ENCODE results near the gene GLMP. TPM values are rescaled to one million over a fixed set of nuclear protein-coding genes. Genes with fewer than 3 reads are reported as not detected.

Gene GLMP
- total RNA-seq, 2 experiments from 2014 or later, result 9.3 to 11.3 TPM

GRCh38 chr1:156319664-156320063 lies 24.2 kb upstream of the GLMP start:
- intact Hi-C loops (cut with micrococcal nuclease), result no loop called here
- ChIA-PET POLR2A (interaction anchor here (0.6 to 1.5 kb wide), 4 partner anchors 12 to 37 kb away, joined by 3 to 5 read pairs (median 4); partner anchors contain the start of genes SMG5 and TMEM79), CTCF (interaction anchor here (0.6 to 4.0 kb wide), 37 partner anchors 9 to 295 kb away, joined by 3 to 37 read pairs (median 4); partner anchors contain the start of genes CCT3, SMG5, TMEM79 and TSACC)
- ATAC-seq (no peak), DNase-seq (peak; percentile 39)
- H3K36me3 Mint-ChIP-seq (ENCODE audit: low read depth), result peaks cover 46% of the 10 kb centered on the region
- no peak overlapping the region for H3K27ac Mint-ChIP-seq
- no peaks in the 10 kb centered on the region for H3K27me3 Mint-ChIP-seq
- no peaks in the 10 kb centered on the region for H3K4me1 Mint-ChIP-seq (ENCODE audit: low read depth)
- TF ChIP-seq CTCF (IDR thresholded peaks at IDR 0.05), result peak; percentile 47
- no peak overlapping the region for H3K4me3 Mint-ChIP-seq
- H3K9me3 Mint-ChIP-seq, result no peaks in the 10 kb centered on the region

- H3K27ac Mint-ChIP-seq, result no peak overlapping the region
- intact Hi-C loops (cut with micrococcal nuclease), result no loop called here
Measured at GRCh38 chr1:156316909-156317308, 21.4 kb upstream of the GLMP start.

GRCh38 chr1:156310962-156311361 lies 15.5 kb upstream of the GLMP start:
- H3K9me3 Mint-ChIP-seq, result no peaks in the 10 kb centered on the region
- H3K36me3 Mint-ChIP-seq (ENCODE audit: low read depth), result peaks cover 47% of the 10 kb centered on the region
- ATAC-seq, result no peak
- intact Hi-C loops (cut with micrococcal nuclease), result no loop called here
- TF ChIP-seq CTCF (IDR thresholded peaks at IDR 0.05), result no peak
- no peak for DNase-seq
- H3K4me3 Mint-ChIP-seq, result no peak overlapping the region
- POLR2A ChIA-PET, result no interaction called here
- H3K4me1 Mint-ChIP-seq (ENCODE audit: low read depth), result no peaks in the 10 kb centered on the region
- H3K27ac Mint-ChIP-seq, result no peak overlapping the region
- H3K27me3 Mint-ChIP-seq, result no peaks in the 10 kb centered on the region
- CTCF ChIA-PET, result interaction anchor here (1.0 kb wide), 1 partner anchor 8 kb away, joined by 4 read pairs; no protein-coding TSS in a partner anchor

More at GRCh38 chr1:156316909-156317308, 21.4 kb upstream of the GLMP start:
- H3K36me3 Mint-ChIP-seq (ENCODE audit: low read depth), result peaks cover 56% of the 10 kb centered on the region
- CTCF ChIA-PET, result interaction anchor here (1.1 to 4.0 kb wide), 6 partner anchors 20 to 220 kb away, joined by 3 to 37 read pairs (median 4); partner anchors contain the start of gene SMG5
- H3K27me3 Mint-ChIP-seq, result no peaks in the 10 kb centered on the region
- H3K4me3 Mint-ChIP-seq, result no peak overlapping the region
- DNase-seq (no peak), ATAC-seq (no peak)
- TF ChIP-seq CTCF (IDR thresholded peaks at IDR 0.05), result no peak
- POLR2A ChIA-PET, result interaction anchor here (0.7 to 1.9 kb wide), 3 partner anchors 20 to 164 kb away, joined by 3 to 9 read pairs (median 3); no protein-coding TSS in a partner anchor
- no peaks in the 10 kb centered on the region for H3K9me3 Mint-ChIP-seq
- no peaks in the 10 kb centered on the region for H3K4me1 Mint-ChIP-seq (ENCODE audit: low read depth)

GRCh38 chr1:156308078-156308477 lies 12.6 kb upstream of the GLMP start:
- ATAC-seq (no peak), DNase-seq (no peak)
- no peak overlapping the region for H3K4me3 Mint-ChIP-seq
- H3K36me3 Mint-ChIP-seq (ENCODE audit: low read depth), result peaks cover 37% of the 10 kb centered on the region
- H3K27ac Mint-ChIP-seq, result no peak overlapping the region
- ChIA-PET POLR2A (interaction anchor here (0.6 to 1.4 kb wide), 4 partner anchors 18 to 49 kb away, joined by 3 to 4 read pairs (median 3); partner anchors contain the start of gene SMG5), CTCF (interaction anchor here (1.0 to 1.2 kb wide), 2 partner anchors 12 to 25 kb away, joined by 3 read pairs; partner anchors contain the start of gene SMG5)
- H3K9me3 Mint-ChIP-seq, result no peaks in the 10 kb centered on the region
- intact Hi-C loops (cut with micrococcal nuclease), result no loop called here
- H3K27me3 Mint-ChIP-seq, result no peaks in the 10 kb centered on the region
- peaks cover 2% of the 10 kb centered on the region for H3K4me1 Mint-ChIP-seq (ENCODE audit: low read depth)
- no peak for TF ChIP-seq CTCF (IDR thresholded peaks at IDR 0.05)

- H3K4me3 Mint-ChIP-seq, result no peak overlapping the region
- ChIA-PET POLR2A (interaction anchor here (0.6 to 5.1 kb wide), 3 partner anchors 22 to 363 kb away, joined by 3 to 23 read pairs (median 4); partner anchors contain the start of genes SMG5 and TMEM79), CTCF (interaction anchor here (1.0 kb wide), 1 partner anchor 31 kb away, joined by 3 read pairs; no protein-coding TSS in a partner anchor)
- H3K4me1 Mint-ChIP-seq (ENCODE audit: low read depth), result peaks cover 2% of the 10 kb centered on the region
- peaks cover 24% of the 10 kb centered on the region for H3K36me3 Mint-ChIP-seq (ENCODE audit: low read depth)
- no peak for DNase-seq
- H3K27me3 Mint-ChIP-seq, result no peaks in the 10 kb centered on the region
- H3K27ac Mint-ChIP-seq, result no peak overlapping the region
- no peak for TF ChIP-seq CTCF (IDR thresholded peaks at IDR 0.05)
- ATAC-seq, result no peak
- no peaks in the 10 kb centered on the region for H3K9me3 Mint-ChIP-seq
- intact Hi-C loops (cut with micrococcal nuclease), result no loop called here
Measured at GRCh38 chr1:156305215-156305614, 9.7 kb upstream of the GLMP start.

All from activated CD8-positive, alpha-beta T cell treated with anti-CD3 and anti-CD28 coated beads for 36 hours (primary cell).